Prostate gland (tissue), 2 donors: ENCODE data around the gene ATE1.

Source experiments
- POLR2A ChIP-seq: fragments of 450-650 bp; IDR thresholded peaks from one replicate; pipeline ENCODE4 v1.6.1; 2016; ENCODE audit warnings: antibody characterized with exemption, mild to moderate bottlenecking
- TF ChIP-seq, protein P1 (sequence below), 4 experiments: fragments of 200-600 bp in 2 of 4; fragments of 450-650 bp in 2 of 4; sonication (generic) in 2 of 4; IDR thresholded peaks; 1 replicate in 3 of 4; 2 replicates in 1 of 4; pipeline ENCODE4 v1.5.1; 2016 to 2019; ENCODE audit warnings: antibody characterized with exemption in 4 of 4, mild to moderate bottlenecking in 2 of 4, moderate library complexity in 2 of 4

DNA sequence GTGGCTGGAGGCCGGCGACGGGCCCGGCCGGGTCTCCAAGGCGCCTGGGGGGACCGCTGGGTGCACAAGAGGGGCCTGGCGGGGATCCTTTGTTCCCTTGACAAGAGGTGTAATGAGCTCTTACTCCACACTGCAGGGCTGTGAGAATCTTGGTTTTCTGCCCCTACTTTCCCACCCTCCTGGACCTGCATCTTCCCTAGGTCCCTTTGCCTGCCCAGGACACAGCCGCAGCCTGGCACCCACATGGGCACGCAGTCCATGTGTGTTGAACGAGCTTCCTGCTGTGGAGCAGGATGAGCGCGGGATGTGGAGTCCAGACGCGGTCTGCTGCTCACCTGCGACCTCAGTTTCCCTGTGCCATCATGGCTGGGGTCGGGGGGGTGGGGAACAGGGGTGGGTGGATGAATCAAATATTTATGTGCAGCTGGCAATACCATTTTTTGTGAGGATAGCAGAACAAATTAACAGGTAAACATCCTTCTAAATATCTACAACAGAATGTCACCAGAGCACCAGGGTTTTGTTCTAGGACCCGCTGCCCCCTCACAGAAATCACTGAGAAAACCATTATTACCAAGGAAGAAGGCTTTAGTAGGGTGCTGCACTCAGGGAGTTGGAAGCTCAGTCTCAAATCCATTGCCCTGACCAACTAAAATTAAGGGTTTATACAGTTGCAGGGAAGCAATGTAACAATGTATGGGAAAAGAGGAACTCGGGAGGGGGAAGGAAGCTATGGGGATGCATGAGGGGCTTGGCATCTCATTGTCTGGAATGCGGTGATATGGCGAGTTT is 47.7 kb upstream of the ATE1 start:
- no peak for TF ChIP-seq POLR2A
- TF ChIP-seq, protein P1, sequence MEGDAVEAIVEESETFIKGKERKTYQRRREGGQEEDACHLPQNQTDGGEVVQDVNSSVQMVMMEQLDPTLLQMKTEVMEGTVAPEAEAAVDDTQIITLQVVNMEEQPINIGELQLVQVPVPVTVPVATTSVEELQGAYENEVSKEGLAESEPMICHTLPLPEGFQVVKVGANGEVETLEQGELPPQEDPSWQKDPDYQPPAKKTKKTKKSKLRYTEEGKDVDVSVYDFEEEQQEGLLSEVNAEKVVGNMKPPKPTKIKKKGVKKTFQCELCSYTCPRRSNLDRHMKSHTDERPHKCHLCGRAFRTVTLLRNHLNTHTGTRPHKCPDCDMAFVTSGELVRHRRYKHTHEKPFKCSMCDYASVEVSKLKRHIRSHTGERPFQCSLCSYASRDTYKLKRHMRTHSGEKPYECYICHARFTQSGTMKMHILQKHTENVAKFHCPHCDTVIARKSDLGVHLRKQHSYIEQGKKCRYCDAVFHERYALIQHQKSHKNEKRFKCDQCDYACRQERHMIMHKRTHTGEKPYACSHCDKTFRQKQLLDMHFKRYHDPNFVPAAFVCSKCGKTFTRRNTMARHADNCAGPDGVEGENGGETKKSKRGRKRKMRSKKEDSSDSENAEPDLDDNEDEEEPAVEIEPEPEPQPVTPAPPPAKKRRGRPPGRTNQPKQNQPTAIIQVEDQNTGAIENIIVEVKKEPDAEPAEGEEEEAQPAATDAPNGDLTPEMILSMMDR (IDR thresholded peaks at IDR 0.05), result peak in 1 of 4 experiments; percentile 32
